ENCODE results near the gene MPHOSPH6. TPM values are rescaled to one million over a fixed set of nuclear protein-coding genes. Genes with fewer than 3 reads are reported as not detected.
"Not testable (repeated sequence)": the region's sequence is repeated elsewhere in the genome, so short reads cannot be mapped to it uniquely, and the experiment has no call there.

MPHOSPH6 gene
- polyA plus RNA-seq, 1 donor: 30.5 TPM

DNA sequence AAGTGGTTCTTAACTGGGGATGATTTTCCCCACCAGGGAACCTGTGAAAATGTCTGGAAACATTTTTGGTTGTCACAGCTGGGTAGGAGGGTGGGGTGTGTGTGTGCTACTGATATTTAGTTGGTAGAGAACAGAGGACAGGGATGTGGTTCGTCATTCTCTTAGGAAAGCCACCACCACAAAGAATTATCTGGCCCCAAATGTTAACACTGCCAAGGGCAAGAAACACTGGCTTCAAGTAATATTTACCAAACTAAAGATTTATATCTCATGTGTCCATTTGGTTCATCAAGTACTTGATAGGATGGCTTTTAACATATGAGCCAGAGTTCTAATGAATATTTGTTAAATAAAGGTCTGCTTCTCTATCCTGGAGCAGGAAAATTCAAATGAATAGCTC is 19.5 kb downstream of the MPHOSPH6 start:
- H3K4me1 ChIP-seq (ENCODE audit: control insufficient read depth, insufficient read depth, low read length): peaks cover 7% of the 10 kb centered on the region
- no peak overlapping the region for H3K27ac ChIP-seq (ENCODE audit: low read length)
- H3K9me3 ChIP-seq (ENCODE audit: control insufficient read depth, low read depth, low read length): no peaks in the 10 kb centered on the region
- H3K27me3 ChIP-seq (ENCODE audit: control insufficient read depth, insufficient read depth, low read length): no peaks in the 10 kb centered on the region
- H3K4me3 ChIP-seq (ENCODE audit: low read length): no peak overlapping the region
- no peak for DNase-seq
- no CpG with 5 or more reads among the region's 1 CpG for WGBS (ENCODE audit: insufficient coverage, low lambda C conversion rate)
- H3K36me3 ChIP-seq (ENCODE audit: control insufficient read depth, insufficient read depth, low read length): peaks cover 16% of the 10 kb centered on the region

DNA sequence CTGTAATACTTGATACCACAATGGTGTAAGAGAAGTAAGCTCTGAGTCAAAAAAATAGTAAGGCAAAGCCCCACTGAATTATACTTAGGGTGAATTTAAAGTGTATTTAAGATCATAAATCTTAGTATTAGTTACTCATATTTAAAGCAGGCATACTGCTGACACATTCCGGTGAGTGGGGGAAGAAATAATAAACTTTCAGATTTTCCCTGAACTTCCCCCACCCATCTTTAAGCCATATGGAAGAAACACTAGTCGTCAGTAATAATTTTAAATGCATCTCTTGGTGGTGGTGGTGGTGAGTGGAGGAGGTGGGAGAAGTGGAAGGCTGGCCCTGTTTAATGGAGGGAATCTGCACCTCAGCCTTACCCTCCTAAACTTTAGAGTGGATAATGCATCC is 20.5 kb downstream of the MPHOSPH6 start:
- WGBS (ENCODE audit: insufficient coverage, low lambda C conversion rate): no CpG with 5 or more reads among the region's 2 CpGs
- no peak for DNase-seq
- Histone ChIP-seq H3K36me3 (ENCODE audit: control insufficient read depth, insufficient read depth, low read length) (peaks cover 17% of the 10 kb centered on the region), H3K27me3 (ENCODE audit: control insufficient read depth, insufficient read depth, low read length) (no peaks in the 10 kb centered on the region), H3K4me3 (ENCODE audit: low read length) (no peak overlapping the region), H3K9me3 (ENCODE audit: control insufficient read depth, low read depth, low read length) (no peaks in the 10 kb centered on the region), H3K4me1 (ENCODE audit: control insufficient read depth, insufficient read depth, low read length) (peaks cover 7% of the 10 kb centered on the region), H3K27ac (ENCODE audit: low read length) (no peak overlapping the region)

GRCh38 chr16:82147546-82147945 is 22.5 kb downstream of the MPHOSPH6 start:
- no peaks in the 10 kb centered on the region for H3K9me3 ChIP-seq (ENCODE audit: control insufficient read depth, low read depth, low read length)
- H3K27me3 ChIP-seq (ENCODE audit: control insufficient read depth, insufficient read depth, low read length): no peaks in the 10 kb centered on the region
- peak; percentile 8 to 66 for DNase-seq
- H3K4me1 ChIP-seq (ENCODE audit: control insufficient read depth, insufficient read depth, low read length): no peaks in the 10 kb centered on the region
- H3K27ac ChIP-seq (ENCODE audit: low read length): no peak overlapping the region
- H3K4me3 ChIP-seq (ENCODE audit: low read length): no peak overlapping the region
- no CpG with 5 or more reads among the region's 5 CpGs for WGBS (ENCODE audit: insufficient coverage, low lambda C conversion rate)
- peaks cover 17% of the 10 kb centered on the region for H3K36me3 ChIP-seq (ENCODE audit: control insufficient read depth, insufficient read depth, low read length)

DNA sequence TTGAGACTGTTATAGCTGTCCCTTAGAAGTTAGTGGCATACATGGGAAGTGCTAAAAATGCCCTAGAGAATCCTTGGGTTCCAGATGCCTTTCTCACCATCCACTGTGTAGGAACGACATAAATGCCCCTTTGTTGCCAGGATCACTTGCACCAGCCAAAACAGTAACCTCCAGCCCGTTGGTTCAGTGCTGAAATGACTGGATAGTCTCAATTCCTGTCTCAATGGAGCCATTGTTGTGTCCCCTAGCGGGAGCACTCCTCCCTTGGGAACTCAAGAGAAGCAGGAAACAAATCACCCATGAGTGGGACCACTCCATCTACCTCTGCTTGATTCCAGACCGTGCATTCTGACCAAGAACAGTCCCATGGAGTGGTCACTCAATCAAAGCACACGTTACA is 23.1 kb downstream of the MPHOSPH6 start:
- Histone ChIP-seq H3K27me3 (ENCODE audit: control insufficient read depth, insufficient read depth, low read length) (no peaks in the 10 kb centered on the region), H3K4me3 (ENCODE audit: low read length) (no peak overlapping the region), H3K4me1 (ENCODE audit: control insufficient read depth, insufficient read depth, low read length) (no peaks in the 10 kb centered on the region), H3K9me3 (ENCODE audit: control insufficient read depth, low read depth, low read length) (no peaks in the 10 kb centered on the region), H3K36me3 (ENCODE audit: control insufficient read depth, insufficient read depth, low read length) (peaks cover 17% of the 10 kb centered on the region), H3K27ac (ENCODE audit: low read length) (no peak overlapping the region)
- no CpG with 5 or more reads among the region's 5 CpGs for WGBS (ENCODE audit: insufficient coverage, low lambda C conversion rate)
- DNase-seq: no peak

DNA sequence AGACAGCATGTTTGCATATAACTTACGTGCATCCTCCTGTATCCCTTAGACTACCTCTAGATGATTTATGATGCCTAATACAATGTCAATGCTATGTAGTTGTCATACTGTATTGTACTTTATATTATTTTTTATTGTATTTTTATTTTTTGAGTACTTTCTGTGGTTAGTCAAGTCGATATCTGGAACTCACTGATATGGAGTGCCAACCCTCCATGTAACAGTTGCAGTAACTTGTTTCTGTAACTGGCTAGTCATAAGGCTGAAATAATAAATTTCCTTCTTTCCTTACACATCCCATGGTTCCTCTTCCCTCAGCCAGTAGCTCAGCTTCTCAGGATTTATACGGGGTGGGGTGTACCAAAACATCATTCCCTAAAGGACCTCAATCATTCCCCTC is 23.5 kb downstream of the MPHOSPH6 start:
- WGBS (ENCODE audit: insufficient coverage, low lambda C conversion rate): 100% methylated on average over 1 of the region's 3 CpGs

GRCh38 chr16:82139286-82139571 is 30.8 kb downstream of the MPHOSPH6 start:
- not testable (repeated sequence) for H3K27ac ChIP-seq (ENCODE audit: low read length); H3K27me3 ChIP-seq (ENCODE audit: control insufficient read depth, insufficient read depth, low read length); H3K4me3 ChIP-seq (ENCODE audit: low read length); DNase-seq; H3K4me1 ChIP-seq (ENCODE audit: control insufficient read depth, insufficient read depth, low read length); H3K9me3 ChIP-seq (ENCODE audit: control insufficient read depth, low read depth, low read length); H3K36me3 ChIP-seq (ENCODE audit: control insufficient read depth, insufficient read depth, low read length)
- no CpG with 5 or more reads among the region's 19 CpGs for WGBS (ENCODE audit: insufficient coverage, low lambda C conversion rate)

More for the DNA sequence above, 23.5 kb downstream of the MPHOSPH6 start:
- Histone ChIP-seq H3K4me3 (ENCODE audit: low read length) (no peak overlapping the region), H3K4me1 (ENCODE audit: control insufficient read depth, insufficient read depth, low read length) (no peaks in the 10 kb centered on the region), H3K27me3 (ENCODE audit: control insufficient read depth, insufficient read depth, low read length) (no peaks in the 10 kb centered on the region), H3K9me3 (ENCODE audit: control insufficient read depth, low read depth, low read length) (no peaks in the 10 kb centered on the region), H3K36me3 (ENCODE audit: control insufficient read depth, insufficient read depth, low read length) (peaks cover 17% of the 10 kb centered on the region), H3K27ac (ENCODE audit: low read length) (no peak overlapping the region)
- no peak for DNase-seq

DNA sequence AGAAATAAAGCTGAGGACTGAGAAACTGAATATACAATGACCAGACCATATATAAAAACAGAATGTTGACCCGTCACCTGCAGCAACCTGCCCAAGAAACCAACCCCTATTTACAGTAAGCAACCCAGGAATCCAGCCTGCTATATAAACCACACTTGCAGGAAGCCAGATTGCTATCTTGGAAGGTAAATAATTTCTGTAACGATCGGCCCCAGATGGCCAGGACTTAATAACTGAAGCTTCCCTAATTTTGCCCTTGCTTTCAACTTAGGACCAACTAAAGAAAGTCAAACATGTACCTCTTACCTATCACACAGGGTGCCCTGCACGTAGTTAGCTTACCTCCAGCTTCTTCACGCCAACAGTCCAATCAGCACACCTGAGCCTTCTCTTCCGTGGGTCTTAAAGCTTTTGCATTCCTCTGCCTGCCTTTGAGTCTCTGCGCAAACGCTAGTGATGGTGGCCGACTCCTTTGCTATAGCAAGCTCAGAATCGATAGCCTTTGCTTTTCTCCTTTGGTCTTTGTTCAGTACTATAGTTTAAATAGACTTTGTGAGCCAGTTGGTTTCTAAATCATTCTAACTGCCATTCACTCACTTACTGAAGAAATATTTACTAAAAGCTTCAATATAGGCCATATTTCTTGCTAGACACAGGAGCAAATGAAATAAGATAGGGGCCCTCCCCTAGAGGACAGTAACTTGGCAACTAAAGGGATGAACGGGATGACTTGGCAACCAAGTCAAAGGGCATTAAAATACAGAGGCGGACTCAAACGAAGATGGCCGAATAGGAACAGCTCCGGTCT is 31.3 kb downstream of the MPHOSPH6 start:
- H3K4me1 ChIP-seq (ENCODE audit: control insufficient read depth, insufficient read depth, low read length): no peaks in the 10 kb centered on the region
- no peaks in the 10 kb centered on the region for H3K36me3 ChIP-seq (ENCODE audit: control insufficient read depth, insufficient read depth, low read length)
- no peaks in the 10 kb centered on the region for H3K9me3 ChIP-seq (ENCODE audit: control insufficient read depth, low read depth, low read length)
- H3K27me3 ChIP-seq (ENCODE audit: control insufficient read depth, insufficient read depth, low read length): no peaks in the 10 kb centered on the region
- no CpG with 5 or more reads among the region's 15 CpGs for WGBS (ENCODE audit: insufficient coverage, low lambda C conversion rate)
- no peak overlapping the region for H3K4me3 ChIP-seq (ENCODE audit: low read length)
- no peak overlapping the region for H3K27ac ChIP-seq (ENCODE audit: low read length)
- DNase-seq: no peak

DNA sequence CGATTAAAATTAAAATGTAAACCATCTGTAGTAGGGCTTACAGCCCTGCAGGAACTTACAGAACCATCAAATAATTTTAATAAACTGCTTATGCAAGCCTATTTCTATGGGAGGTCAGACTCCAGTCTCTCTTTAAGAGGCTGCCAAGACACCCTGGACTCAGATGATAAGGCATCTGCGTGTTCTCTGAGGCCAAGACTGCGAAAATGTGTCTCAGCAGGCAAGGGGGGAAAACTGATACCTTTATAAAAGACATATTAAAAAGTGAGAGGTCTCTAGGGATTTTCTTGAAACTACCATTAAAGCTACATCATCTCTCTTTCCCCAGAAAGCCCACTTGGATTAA is 32.2 kb downstream of the MPHOSPH6 start:
- Histone ChIP-seq H3K4me3 (ENCODE audit: low read length) (no peak overlapping the region), H3K36me3 (ENCODE audit: control insufficient read depth, insufficient read depth, low read length) (no peaks in the 10 kb centered on the region), H3K9me3 (ENCODE audit: control insufficient read depth, low read depth, low read length) (no peaks in the 10 kb centered on the region), H3K27me3 (ENCODE audit: control insufficient read depth, insufficient read depth, low read length) (no peaks in the 10 kb centered on the region), H3K27ac (ENCODE audit: low read length) (no peak overlapping the region), H3K4me1 (ENCODE audit: control insufficient read depth, insufficient read depth, low read length) (no peaks in the 10 kb centered on the region)
- no CpG with 5 or more reads among the region's 3 CpGs for WGBS (ENCODE audit: insufficient coverage, low lambda C conversion rate)
- no peak for DNase-seq

DNA sequence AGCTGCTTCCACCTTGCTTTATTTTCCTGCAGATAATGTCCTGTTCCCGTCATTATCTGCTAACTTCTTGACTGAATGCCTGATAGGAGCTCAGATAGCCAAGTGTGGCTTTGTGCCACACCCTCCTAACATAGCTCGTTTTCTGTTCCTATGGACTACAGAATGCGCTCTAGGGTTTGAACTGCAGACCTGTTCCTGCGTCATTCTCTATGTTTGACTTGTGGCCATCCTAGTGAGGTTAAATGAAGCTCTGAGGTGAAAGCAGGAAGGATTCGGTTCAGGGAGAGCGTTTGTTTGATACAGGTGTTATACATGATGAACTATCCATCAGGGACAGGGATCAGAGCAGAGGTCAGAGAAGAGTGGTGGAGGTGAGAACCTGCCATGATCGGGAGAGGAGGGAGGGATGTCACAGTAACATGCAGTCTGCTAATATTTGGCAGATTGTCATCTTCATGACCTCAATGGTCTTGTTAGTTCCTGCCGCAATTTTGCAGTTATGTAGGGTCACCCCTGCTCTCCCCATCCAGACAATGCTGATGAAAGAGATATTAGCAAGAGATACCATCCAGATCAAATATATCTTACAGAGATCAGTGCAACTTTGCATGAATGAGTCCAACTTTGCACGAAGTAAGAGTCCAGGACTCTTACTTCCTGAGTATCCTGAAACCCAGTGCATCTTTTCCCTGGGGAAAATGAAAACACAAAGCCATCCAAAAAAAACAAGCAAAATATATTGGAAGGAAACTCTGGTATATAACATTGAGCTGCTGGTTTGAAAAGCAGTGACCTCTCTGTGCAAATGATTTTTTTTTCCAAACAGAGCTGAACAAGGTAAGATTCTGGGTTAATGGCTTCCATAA is 32.8 kb downstream of the MPHOSPH6 start:
- H3K36me3 ChIP-seq (ENCODE audit: control insufficient read depth, insufficient read depth, low read length): no peaks in the 10 kb centered on the region
- H3K27ac ChIP-seq (ENCODE audit: low read length): no peak overlapping the region
- WGBS (ENCODE audit: insufficient coverage, low lambda C conversion rate): 67% methylated on average over 1 of the region's 9 CpGs
- H3K27me3 ChIP-seq (ENCODE audit: control insufficient read depth, insufficient read depth, low read length): no peaks in the 10 kb centered on the region
- DNase-seq: no peak
- H3K4me1 ChIP-seq (ENCODE audit: control insufficient read depth, insufficient read depth, low read length): no peaks in the 10 kb centered on the region
- H3K4me3 ChIP-seq (ENCODE audit: low read length): no peak overlapping the region
- no peaks in the 10 kb centered on the region for H3K9me3 ChIP-seq (ENCODE audit: control insufficient read depth, low read depth, low read length)

DNA sequence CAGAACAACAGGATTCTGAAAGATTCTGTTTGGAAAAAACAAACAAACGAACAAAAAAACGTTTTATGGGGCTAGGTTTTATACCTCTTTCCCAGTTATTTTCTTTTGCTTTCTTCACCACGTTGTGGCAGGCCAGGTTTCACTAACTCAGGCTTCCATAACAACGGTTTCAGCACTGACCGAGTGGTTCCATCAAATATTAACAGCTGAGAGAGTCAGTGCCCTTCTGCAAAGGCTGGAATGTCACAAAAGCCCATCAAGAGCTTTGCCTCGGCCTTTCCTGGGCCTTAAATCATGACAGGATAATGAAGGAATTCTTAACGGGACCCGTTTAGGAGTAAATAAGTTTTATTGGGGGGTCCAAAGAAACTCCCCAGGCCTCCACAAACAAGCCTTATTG is 34.2 kb downstream of the MPHOSPH6 start:
- DNase-seq: peak in 1 of 2 donors; percentile 16
- Histone ChIP-seq H3K4me1 (ENCODE audit: control insufficient read depth, insufficient read depth, low read length) (no peaks in the 10 kb centered on the region), H3K36me3 (ENCODE audit: control insufficient read depth, insufficient read depth, low read length) (no peaks in the 10 kb centered on the region), H3K27me3 (ENCODE audit: control insufficient read depth, insufficient read depth, low read length) (no peaks in the 10 kb centered on the region), H3K4me3 (ENCODE audit: low read length) (no peak overlapping the region), H3K27ac (ENCODE audit: low read length) (no peak overlapping the region), H3K9me3 (ENCODE audit: control insufficient read depth, low read depth, low read length) (no peaks in the 10 kb centered on the region)
- 54% methylated on average over 3 of the region's 8 CpGs for WGBS (ENCODE audit: insufficient coverage, low lambda C conversion rate)
